Calu3 (cell line): ENCODE measurements around the gene SSBP1. TPM values are rescaled to one million over a fixed set of nuclear protein-coding genes. Genes with fewer than 3 reads are reported as not detected.

Experiments
- BruUV-seq: library from RNA; stranded (reverse); fragments of 400-500 nt; replicated peaks from 2 replicates; lab custom pipeline; 2021; lab: Mats Ljungman, UMichigan
- CTCF ChIA-PET: fragments of 300-600 bp; sonication (Branson Sonifier 250); formaldehyde crosslinking; loops from one replicate; lab custom pipeline; 2022; ENCODE audit warnings: antibody characterized with exemption; lab: Charles Lee
- DNase-seq: peaks from one replicate; pipeline ENCODE4 v3.0.0; 2022
- H3K27ac Mint-ChIP-seq: one replicate; pipeline ENCODE4 v1.8.0; 2022; ENCODE audit warnings: mixed read lengths; ENCODE audit not compliant: unreplicated experiment
- H3K27me3 Mint-ChIP-seq: one replicate; pipeline ENCODE4 v1.8.0; 2022; ENCODE audit warnings: mixed read lengths; ENCODE audit not compliant: unreplicated experiment
- H3K36me3 Mint-ChIP-seq: one replicate; pipeline ENCODE4 v1.8.0; 2022; ENCODE audit warnings: mild to moderate bottlenecking, moderate library complexity, mixed read lengths; ENCODE audit not compliant: insufficient read depth, unreplicated experiment
- H3K4me1 Mint-ChIP-seq: one replicate; pipeline ENCODE4 v1.8.0; 2022; ENCODE audit warnings: mild to moderate bottlenecking, low read depth, mixed read lengths; ENCODE audit not compliant: unreplicated experiment
- H3K4me3 Mint-ChIP-seq: one replicate; pipeline ENCODE4 v1.8.0; 2022; ENCODE audit warnings: mild to moderate bottlenecking, low read depth, moderate library complexity, mixed read lengths; ENCODE audit not compliant: unreplicated experiment
- H3K9me3 Mint-ChIP-seq: one replicate; pipeline ENCODE4 v1.8.0; 2022; ENCODE audit warnings: low read depth, mixed read lengths; ENCODE audit not compliant: unreplicated experiment
- CTCF ChIP-seq: fragments of 200-600 bp; IDR thresholded peaks from one replicate; pipeline ENCODE4 v1.8.0; 2022; ENCODE audit warnings: antibody characterized with exemption; ENCODE audit not compliant: unreplicated experiment
- intact Hi-C: fragments of 100-400 bp; cut with micrococcal nuclease; formaldehyde crosslinking; loops from one replicate; pipeline ENCODE4 v1.10.0; 2022; ENCODE audit not compliant: unreplicated experiment
- total RNA-seq: library from RNA; stranded (reverse); gene quantifications from 2 replicates; pipeline ENCODE4 v1.2.3, GENCODE V29; 2022

The SSBP1 gene
- total RNA-seq, 1 experiment from 2014 or later, result 162 TPM

GRCh38 chr7:141709749-141710148 lies 28.4 kb upstream of the SSBP1 start:
- no TSS peak for BruUV-seq
- Mint-ChIP-seq H3K27ac (no peak overlapping the region), H3K9me3 (no peaks in the 10 kb centered on the region), H3K36me3 (no peaks in the 10 kb centered on the region), H3K4me3 (no peak overlapping the region), H3K27me3 (peaks cover 8% of the 10 kb centered on the region), H3K4me1 (no peaks in the 10 kb centered on the region)
- DNase-seq, result no peak
- intact Hi-C loops, result no loop called here
- TF ChIP-seq CTCF, result no peak
- CTCF ChIA-PET, result interaction anchor here (1.0 to 1.2 kb wide), 2 partner anchors 11 to 16 kb away, joined by 3 read pairs; no protein-coding TSS in a partner anchor

GRCh38 chr7:141710301-141710700 lies 27.9 kb upstream of the SSBP1 start:
- Mint-ChIP-seq H3K9me3 (no peaks in the 10 kb centered on the region), H3K27me3 (peaks cover 8% of the 10 kb centered on the region), H3K4me3 (no peak overlapping the region), H3K27ac (no peak overlapping the region), H3K4me1 (no peaks in the 10 kb centered on the region), H3K36me3 (no peaks in the 10 kb centered on the region)
- CTCF ChIA-PET, result interaction anchor here (1.0 to 1.2 kb wide), 2 partner anchors 10 to 15 kb away, joined by 3 read pairs; no protein-coding TSS in a partner anchor
- TF ChIP-seq CTCF, result no peak
- intact Hi-C loops, result no loop called here
- BruUV-seq, result no TSS peak
- no peak for DNase-seq

- no peak for DNase-seq
- H3K9me3 Mint-ChIP-seq, result no peaks in the 10 kb centered on the region
- intact Hi-C loops, result no loop called here
- no peak overlapping the region for H3K27ac Mint-ChIP-seq
- peaks cover 8% of the 10 kb centered on the region for H3K27me3 Mint-ChIP-seq
- no peak overlapping the region for H3K4me3 Mint-ChIP-seq
- no peaks in the 10 kb centered on the region for H3K36me3 Mint-ChIP-seq
- H3K4me1 Mint-ChIP-seq, result no peaks in the 10 kb centered on the region
- no peak for TF ChIP-seq CTCF
- BruUV-seq, result no TSS peak
- CTCF ChIA-PET, result no interaction called here
Measured at GRCh38 chr7:141712603-141713255, 25.4 kb upstream of the SSBP1 start.

- Mint-ChIP-seq H3K9me3 (no peaks in the 10 kb centered on the region), H3K27ac (no peak overlapping the region), H3K27me3 (peaks cover 8% of the 10 kb centered on the region), H3K36me3 (no peaks in the 10 kb centered on the region), H3K4me3 (no peak overlapping the region), H3K4me1 (no peaks in the 10 kb centered on the region)
- CTCF ChIA-PET, result no interaction called here
- no TSS peak for BruUV-seq
- TF ChIP-seq CTCF, result no peak
- DNase-seq, result no peak
- intact Hi-C loops, result no loop called here
Measured at GRCh38 chr7:141713890-141714289, 24.3 kb upstream of the SSBP1 start.
